H9 (cell line): ENCODE results near the gene PLA2G2F. TPM values are rescaled to one million over a fixed set of nuclear protein-coding genes. Genes with fewer than 3 reads are reported as not detected.

Experiments
- DNase-seq: peaks from one replicate; pipeline ENCODE4 v3.0.0-alpha.2; 2017
- H2AFZ ChIP-seq: one replicate; pipeline ENCODE4 v1.6.1; 2013; ENCODE audit warnings: mild to moderate bottlenecking, low read length, control low read depth, moderate library complexity
- H2AK5ac ChIP-seq: 2 replicates; pipeline ENCODE4 v1.6.1; 2013; ENCODE audit warnings: low read length, control low read depth, mixed read lengths; ENCODE audit not compliant: insufficient read length
- H2BK120ac ChIP-seq: one replicate; pipeline ENCODE4 v1.6.1; 2013; ENCODE audit warnings: low read depth, mild to moderate bottlenecking, low read length, control low read depth, inconsistent platforms; ENCODE audit not compliant: poor library complexity, severe bottlenecking
- H2BK12ac ChIP-seq: 2 replicates; pipeline ENCODE4 v1.6.1; 2013; ENCODE audit warnings: low read length, control low read depth, mixed read lengths, low read depth; ENCODE audit not compliant: insufficient read length
- H2BK15ac ChIP-seq: 2 replicates; pipeline ENCODE4 v1.6.1; 2013; ENCODE audit warnings: low read depth, low read length, control low read depth
- H2BK20ac ChIP-seq: one replicate; pipeline ENCODE4 v1.6.1; 2013; ENCODE audit warnings: low read depth, mild to moderate bottlenecking, low read length, control low read depth, inconsistent platforms; ENCODE audit not compliant: poor library complexity, severe bottlenecking
- H2BK5ac ChIP-seq: 2 replicates; pipeline ENCODE4 v1.6.1; 2013; ENCODE audit warnings: low read length, control low read depth, mixed read lengths; ENCODE audit not compliant: insufficient read length
- H3K14ac ChIP-seq: 2 replicates; pipeline ENCODE4 v1.6.1; 2013; ENCODE audit warnings: low read length, control low read depth; ENCODE audit not compliant: insufficient read depth
- H3K18ac ChIP-seq: 2 replicates; pipeline ENCODE4 v1.6.1; 2013; ENCODE audit warnings: low read depth, mild to moderate bottlenecking, mixed read lengths, low read length, control low read depth; ENCODE audit not compliant: insufficient read length
- H3K23ac ChIP-seq: 2 replicates; pipeline ENCODE4 v1.6.1; 2013; ENCODE audit warnings: low read length, control low read depth, mixed read lengths, low read depth; ENCODE audit not compliant: insufficient read length
- H3K23me2 ChIP-seq: 2 replicates; pipeline ENCODE4 v1.6.1; 2013; ENCODE audit warnings: low read depth, mild to moderate bottlenecking, mixed read lengths, low read length, control low read depth; ENCODE audit not compliant: insufficient read length, poor library complexity, severe bottlenecking
- H3K27ac ChIP-seq: 2 replicates; pipeline ENCODE4 v1.5.1; 2013; ENCODE audit warnings: low read length, control low read depth, mixed read lengths, low read depth; ENCODE audit not compliant: insufficient read length
- H3K27me3 ChIP-seq: 2 replicates; pipeline ENCODE4 v1.6.1; 2013; ENCODE audit warnings: low read length, control low read depth, inconsistent platforms; ENCODE audit not compliant: insufficient read depth
- H3K4ac ChIP-seq: 2 replicates; pipeline ENCODE4 v1.6.1; 2013; ENCODE audit warnings: low read depth, mild to moderate bottlenecking, control low read depth, inconsistent platforms, low read length, moderate library complexity
- H3K4me1 ChIP-seq: 2 replicates; pipeline ENCODE4 v1.6.1; 2013; ENCODE audit warnings: low read length, control low read depth, inconsistent platforms; ENCODE audit not compliant: insufficient read depth
- H3K4me2 ChIP-seq: 2 replicates; pipeline ENCODE4 v1.6.1; 2013; ENCODE audit warnings: low read length, control low read depth, mixed read lengths; ENCODE audit not compliant: insufficient read length, insufficient read depth
- H3K56ac ChIP-seq: 2 replicates; pipeline ENCODE4 v1.6.1; 2013; ENCODE audit warnings: low read depth, mild to moderate bottlenecking, mixed read lengths, low read length, control low read depth; ENCODE audit not compliant: insufficient read length
- H3K79me1 ChIP-seq: 2 replicates; pipeline ENCODE4 v1.6.1; 2013; ENCODE audit warnings: low read depth, mild to moderate bottlenecking, moderate library complexity, low read length, control low read depth, inconsistent platforms; ENCODE audit not compliant: insufficient read depth, poor library complexity, severe bottlenecking
- H3K79me2 ChIP-seq: 2 replicates; pipeline ENCODE4 v1.6.1; 2013; ENCODE audit warnings: low read length, control low read depth, inconsistent platforms; ENCODE audit not compliant: insufficient read depth
- H3K9ac ChIP-seq: 2 replicates; pipeline ENCODE4 v1.6.1; 2013; ENCODE audit warnings: low read length, control low read depth, mixed read lengths; ENCODE audit not compliant: insufficient read length; ENCODE audit errors: extremely low read depth
- H3K9me3 ChIP-seq: one replicate; pipeline ENCODE4 v1.6.1; 2013; ENCODE audit warnings: low read depth, low read length, inconsistent platforms; ENCODE audit not compliant: control insufficient read depth
- H3T11ph ChIP-seq: one replicate; pipeline ENCODE4 v1.6.1; 2013; ENCODE audit warnings: mild to moderate bottlenecking, low read length, control low read depth, inconsistent platforms
- H4K20me1 ChIP-seq: one replicate; pipeline ENCODE4 v1.6.1; 2013; ENCODE audit not compliant: control insufficient read depth, insufficient read length, insufficient read depth
- H4K5ac ChIP-seq: 2 replicates; pipeline ENCODE4 v1.6.1; 2013; ENCODE audit warnings: low read depth, mild to moderate bottlenecking, mixed read lengths, low read length, control low read depth; ENCODE audit not compliant: insufficient read length
- H4K8ac ChIP-seq: replicated peaks from 2 replicates; pipeline ENCODE4 v1.6.1; 2013; ENCODE audit warnings: low read length, control low read depth, mixed read lengths, low read depth; ENCODE audit not compliant: insufficient read length
- H4K91ac ChIP-seq: 2 replicates; pipeline ENCODE4 v1.6.1; 2013; ENCODE audit warnings: low read depth, mild to moderate bottlenecking, moderate library complexity, mixed read lengths, low read length, control low read depth; ENCODE audit not compliant: insufficient read length
- H3K27ac Mint-ChIP-seq, 3 experiments: 2 replicates in 2 of 3; 3 replicates in 1 of 3; pipeline ENCODE4 v1.8.0; 2020 to 2021; ENCODE audit warnings: mixed read lengths in 3 of 3, mild to moderate bottlenecking in 1 of 3, moderate library complexity in 1 of 3
- H3K27me3 Mint-ChIP-seq: 2 replicates; pipeline ENCODE4 v1.8.0; 2021; ENCODE audit warnings: low read depth, mild to moderate bottlenecking, moderate library complexity, mixed read lengths
- H3K36me3 Mint-ChIP-seq, 3 experiments: 2 replicates in 2 of 3; 3 replicates in 1 of 3; pipeline ENCODE4 v1.8.0; 2020 to 2021; ENCODE audit warnings: low read depth in 3 of 3, mixed read lengths in 3 of 3; ENCODE audit not compliant: insufficient read depth in 1 of 3
- H3K4me1 Mint-ChIP-seq, 2 experiments: 2 replicates each; pipeline ENCODE4 v1.8.0; 2020; ENCODE audit warnings: mixed read lengths in 2 of 2
- H3K4me3 Mint-ChIP-seq, 2 experiments: 2 replicates in 1 of 2; 3 replicates in 1 of 2; pipeline ENCODE4 v1.8.0; 2020 to 2021; ENCODE audit warnings: mild to moderate bottlenecking in 2 of 2, mixed read lengths in 2 of 2, moderate library complexity in 1 of 2
- H3K9me3 Mint-ChIP-seq, 2 experiments: 2 replicates in 1 of 2; 3 replicates in 1 of 2; pipeline ENCODE4 v1.8.0; 2020; ENCODE audit warnings: mild to moderate bottlenecking in 2 of 2, mixed read lengths in 2 of 2, moderate library complexity in 1 of 2
- CTCF ChIP-seq: fragments of 200-600 bp; sonication (generic); conservative IDR thresholded peaks from 3 replicates; pipeline ENCODE4 v1.8.0; 2021; ENCODE audit warnings: antibody characterized with exemption, mild to moderate bottlenecking
- WGBS: extraction: QIAGEN DNeasy Blood & Tissue Kit; methylation state at CpG from one replicate; pipeline ENCODE4 v1.1.7; 2013; ENCODE audit warnings: missing lambda C conversion rate, low lambda C conversion rate, mixed read lengths; ENCODE audit not compliant: insufficient read length; ENCODE audit errors: extremely low coverage; 5-methylcytosine and 5-hydroxymethylcytosine counted together
- total RNA-seq: library from RNA; stranded (reverse); gene quantifications from 2 replicates; pipeline ENCODE4 v1.2.1, GENCODE V29; 2021

The PLA2G2F gene
- total RNA-seq, 1 experiment from 2014 or later: not detected

GRCh38 chr1:20111452-20111851, 27.7 kb upstream of the PLA2G2F start:
- Histone ChIP-seq H3K27me3 (no peaks in the 10 kb centered on the region), H2BK120ac (no peak overlapping the region), H3K79me1 (no peaks in the 10 kb centered on the region), H3K4ac (no peak overlapping the region), H3K4me1 (peaks cover 2% of the 10 kb centered on the region; the same call in 1 of the 2 replicates), H3K4me2 (no peak overlapping the region), H3K9me3 (no peaks in the 10 kb centered on the region), H2BK20ac (no peak overlapping the region), H2BK15ac (no peak overlapping the region), H4K20me1 (no peaks in the 10 kb centered on the region), H3K23ac (no peak overlapping the region), H4K91ac (no peak overlapping the region), H3K23me2 (peaks cover 4% of the 10 kb centered on the region), H3K56ac (no peak overlapping the region), H3T11ph (no peak overlapping the region), H3K14ac (no peak overlapping the region), H3K18ac (no peak overlapping the region), H3K79me2 (no peaks in the 10 kb centered on the region), H3K9ac (no peak overlapping the region), H4K8ac (no peak overlapping the region), H2BK5ac (no peak overlapping the region), H2BK12ac (no peak overlapping the region), H2AFZ (no peak overlapping the region), H4K5ac (no peak overlapping the region), H2AK5ac (no peak overlapping the region), H3K27ac (no peak overlapping the region)
- DNase-seq: no peak
- no peak overlapping the region for H3K4me3 Mint-ChIP-seq
- peaks cover 4% of the 10 kb centered on the region; the same call in 1 of the 2 replicates for H3K27me3 Mint-ChIP-seq
- H3K4me1 Mint-ChIP-seq: peaks cover 14 to 23% of the 10 kb centered on the region in 2 experiments
- H3K36me3 Mint-ChIP-seq: no peaks in the 10 kb centered on the region
- no peak overlapping the region for H3K27ac Mint-ChIP-seq
- peaks cover 2 to 4% of the 10 kb centered on the region in 2 experiments; a peak in 1 of 5 replicates for H3K9me3 Mint-ChIP-seq
- no peak for TF ChIP-seq CTCF
- WGBS: no CpG with 5 or more reads among the region's 5 CpGs
